Endodermal cell (in vitro differentiated cells): ENCODE results near the gene ELMO2. TPM values are rescaled to one million over a fixed set of nuclear protein-coding genes. Genes with fewer than 3 reads are reported as not detected.

Experiments used
- DNase-seq: peaks from one replicate; pipeline ENCODE4 v3.0.0-alpha.2; 2017
- H3K27ac ChIP-seq: 2 replicates; pipeline ENCODE4 v1.5.1; 2013; ENCODE audit warnings: mild to moderate bottlenecking, low read depth, low read length, moderate library complexity
- H3K27me3 ChIP-seq: 2 replicates; pipeline ENCODE4 v1.6.1; 2013; ENCODE audit warnings: mild to moderate bottlenecking, low read length, moderate library complexity; ENCODE audit not compliant: insufficient read depth, control insufficient read depth, poor library complexity, severe bottlenecking
- H3K36me3 ChIP-seq: 2 replicates; pipeline ENCODE4 v1.7.0; 2013; ENCODE audit warnings: mild to moderate bottlenecking, low read length, moderate library complexity; ENCODE audit not compliant: control insufficient read depth, insufficient read depth
- H3K4me1 ChIP-seq: one replicate; pipeline ENCODE4 v1.7.0; 2013; ENCODE audit warnings: low read length; ENCODE audit not compliant: control insufficient read depth, insufficient read depth
- H3K4me3 ChIP-seq: 2 replicates; pipeline ENCODE4 v1.5.1; 2013; ENCODE audit warnings: mild to moderate bottlenecking, low read length, moderate library complexity
- H3K9ac ChIP-seq: 2 replicates; pipeline ENCODE4 v1.6.1; 2013; ENCODE audit warnings: mild to moderate bottlenecking, low read length, moderate library complexity; ENCODE audit not compliant: poor library complexity, severe bottlenecking; ENCODE audit errors: extremely low read depth
- H3K9me3 ChIP-seq: 2 replicates; pipeline ENCODE4 v1.6.1; 2013; ENCODE audit warnings: mild to moderate bottlenecking, low read length, moderate library complexity; ENCODE audit not compliant: control insufficient read depth
- H3K27ac Mint-ChIP-seq: 2 replicates; pipeline ENCODE4 v1.8.0; 2020; ENCODE audit warnings: mixed read lengths
- H3K27me3 Mint-ChIP-seq: 2 replicates; pipeline ENCODE4 v1.8.0; 2021; ENCODE audit warnings: mild to moderate bottlenecking, mixed read lengths; ENCODE audit not compliant: insufficient read depth
- H3K36me3 Mint-ChIP-seq: 2 replicates; pipeline ENCODE4 v1.8.0; 2020; ENCODE audit warnings: low read depth, mixed read lengths
- H3K4me1 Mint-ChIP-seq: 2 replicates; pipeline ENCODE4 v1.8.0; 2020; ENCODE audit warnings: mixed read lengths
- H3K4me3 Mint-ChIP-seq: 2 replicates; pipeline ENCODE4 v1.8.0; 2020; ENCODE audit warnings: mild to moderate bottlenecking, moderate library complexity, mixed read lengths
- H3K9me3 Mint-ChIP-seq: 2 replicates; pipeline ENCODE4 v1.8.0; 2020; ENCODE audit warnings: mild to moderate bottlenecking, mixed read lengths
- CTCF ChIP-seq: fragments of 200-600 bp; sonication (generic); conservative IDR thresholded peaks from 2 replicates; pipeline ENCODE4 v1.5.0; 2021; ENCODE audit warnings: antibody characterized with exemption, mild to moderate bottlenecking
- WGBS, 2 experiments: methylation state at CpG; one replicate each; pipeline versions ENCODE4 v1.1.5 to v1.1.7; 2013; ENCODE audit warnings: missing lambda C conversion rate in 2 of 2, mixed read lengths in 1 of 2; ENCODE audit not compliant: insufficient coverage in 1 of 2, insufficient read length in 1 of 2; 5-methylcytosine and 5-hydroxymethylcytosine counted together
- total RNA-seq, 2 donors: library from RNA; stranded (reverse); fragmentation: NEBNext Ultra II Directional in 1 of 2; extraction: Animal tissue kit (Norgen Biotek cat#: 25700) in 1 of 2; gene quantifications; 2 replicates in 1 of 2; 3 replicates in 1 of 2; pipeline ENCODE4 v1.2.1, GENCODE V29; 2021

ELMO2 gene
- total RNA-seq, 2 donors from 2014 or later = 44.8 to 52.8 TPM

- Mint-ChIP-seq H3K27me3 (peaks cover 63% of the 10 kb centered on the region), H3K4me1 (peaks cover under 1% of the 10 kb centered on the region), H3K9me3 (no peaks in the 10 kb centered on the region), H3K27ac (no peak overlapping the region), H3K4me3 (no peak overlapping the region), H3K36me3 (no peaks in the 10 kb centered on the region)
- no peaks in the 10 kb centered on the region for H3K36me3 ChIP-seq
- no peak overlapping the region for H3K9ac ChIP-seq
- H3K4me3 ChIP-seq = no peak overlapping the region
- TF ChIP-seq CTCF = no peak
- no peak overlapping the region for H3K27ac ChIP-seq
- H3K27me3 ChIP-seq = peaks cover 40% of the 10 kb centered on the region
- DNase-seq = no peak
- 77 to 82% methylated on average over 19 to 24 of the region's 24 CpGs for WGBS, 2 experiments
- H3K9me3 ChIP-seq = no peaks in the 10 kb centered on the region
- H3K4me1 ChIP-seq = no peaks in the 10 kb centered on the region
These were observed 89.3 kb downstream of the ELMO2 start for GRCh38 chr20:46316984-46317684.

Other genes with a start within 250 kb of the ELMO2 start
- under 1 TPM; 0.22 to 0.77 TPM for gene CDH22, start 98.1 kb downstream of the ELMO2 start, total RNA-seq
- 10 to 100 TPM; 21.1 to 31.7 TPM for gene ZNF334, start 106.9 kb upstream of the ELMO2 start, total RNA-seq
- gene OCSTAMP, start 144.0 kb upstream of the ELMO2 start, total RNA-seq = not detected
- gene SLC13A3, start 244.8 kb upstream of the ELMO2 start, total RNA-seq = 1 to 10 TPM; 7.3 to 9.0 TPM